Nephron (organoid): ENCODE measurements around the gene POLD1.
A peak's percentile ranks its signal among the peaks of the same experiment; 100 is the strongest.

Experiments
- H3K27ac Mint-ChIP-seq, 3 experiments: 2 replicates each; pipeline ENCODE4 v1.8.0; 2020; ENCODE audit warnings: mixed read lengths in 3 of 3, mild to moderate bottlenecking in 2 of 3, moderate library complexity in 1 of 3
- H3K27me3 Mint-ChIP-seq: 2 replicates; pipeline ENCODE4 v1.8.0; 2021; ENCODE audit warnings: low read depth, mild to moderate bottlenecking, moderate library complexity, mixed read lengths
- H3K36me3 Mint-ChIP-seq: 2 replicates; pipeline ENCODE4 v1.8.0; 2020; ENCODE audit warnings: low read depth, mixed read lengths
- H3K4me1 Mint-ChIP-seq: 2 replicates; pipeline ENCODE4 v1.8.0; 2020; ENCODE audit warnings: mixed read lengths
- H3K4me3 Mint-ChIP-seq, 3 experiments: 2 replicates each; pipeline ENCODE4 v1.8.0; 2020; ENCODE audit warnings: mild to moderate bottlenecking in 3 of 3, mixed read lengths in 3 of 3, moderate library complexity in 2 of 3
- H3K9me3 Mint-ChIP-seq: 2 replicates; pipeline ENCODE4 v1.8.0; 2020; ENCODE audit warnings: mixed read lengths
- CTCF ChIP-seq, 3 experiments: fragments of 200-600 bp; sonication (generic); IDR thresholded peaks; one replicate each; pipeline ENCODE4 v1.5.0; 2021; ENCODE audit warnings: antibody characterized with exemption in 3 of 3; ENCODE audit not compliant: unreplicated experiment in 3 of 3

The POLD1 gene

GRCh38 chr19:50458396-50459066, 74.4 kb downstream of the POLD1 start:
- Mint-ChIP-seq H3K9me3 (peaks cover 2% of the 10 kb centered on the region), H3K4me3 (no peak overlapping the region), H3K36me3 (no peaks in the 10 kb centered on the region), H3K4me1 (peaks cover 10% of the 10 kb centered on the region), H3K27me3 (peaks cover 10% of the 10 kb centered on the region), H3K27ac (no peak overlapping the region)
- no peak for TF ChIP-seq CTCF (IDR thresholded peaks at IDR 0.05; ENCODE audit: unreplicated experiment in 3 of 3)

GRCh38 chr19:50459067-50459456, 74.9 kb downstream of the POLD1 start:
- H3K36me3 Mint-ChIP-seq, result no peaks in the 10 kb centered on the region
- peaks cover 13% of the 10 kb centered on the region for H3K27me3 Mint-ChIP-seq
- no peak for TF ChIP-seq CTCF (IDR thresholded peaks at IDR 0.05; ENCODE audit: unreplicated experiment in 3 of 3)
- H3K9me3 Mint-ChIP-seq, result peaks cover 2% of the 10 kb centered on the region
- no peak overlapping the region for H3K4me3 Mint-ChIP-seq
- H3K27ac Mint-ChIP-seq, result no peak overlapping the region
- peaks cover 10% of the 10 kb centered on the region for H3K4me1 Mint-ChIP-seq

DNA sequence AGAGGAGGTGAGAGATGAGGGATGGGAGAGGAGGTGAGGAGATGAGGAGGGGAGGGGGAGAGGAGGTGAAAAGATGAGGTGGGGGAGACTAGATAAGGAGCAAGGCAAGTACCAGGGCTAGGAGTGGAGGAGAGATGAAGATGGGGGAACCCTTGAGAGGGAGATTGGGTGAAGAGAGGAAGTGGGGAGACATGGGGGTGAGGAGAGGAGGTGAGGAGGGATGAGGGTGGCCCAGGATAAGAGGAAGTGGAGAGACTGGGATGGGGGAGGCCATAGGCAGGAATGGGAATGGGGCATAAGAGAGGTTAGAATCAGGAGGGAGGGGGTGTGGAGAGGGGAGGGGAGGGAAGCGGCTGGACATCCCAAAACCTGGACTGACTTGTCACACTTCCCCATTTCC, 75.5 kb downstream of the POLD1 start:
- H3K36me3 Mint-ChIP-seq, result no peaks in the 10 kb centered on the region
- peaks cover 2% of the 10 kb centered on the region for H3K9me3 Mint-ChIP-seq
- peaks cover 13% of the 10 kb centered on the region for H3K27me3 Mint-ChIP-seq
- H3K27ac Mint-ChIP-seq, result no peak overlapping the region
- H3K4me1 Mint-ChIP-seq, result peaks cover 10% of the 10 kb centered on the region
- no peak overlapping the region for H3K4me3 Mint-ChIP-seq
- TF ChIP-seq CTCF (IDR thresholded peaks at IDR 0.05; ENCODE audit: unreplicated experiment in 3 of 3), result no peak

- peak overlapping the region; percentile 47 to 60 (median 57) for H3K27ac Mint-ChIP-seq
- H3K9me3 Mint-ChIP-seq, result peaks cover under 1% of the 10 kb centered on the region
- no peaks in the 10 kb centered on the region for H3K36me3 Mint-ChIP-seq
- no peak overlapping the region for H3K4me3 Mint-ChIP-seq
- H3K4me1 Mint-ChIP-seq, result peaks cover 10% of the 10 kb centered on the region
- no peak for TF ChIP-seq CTCF (IDR thresholded peaks at IDR 0.05; ENCODE audit: unreplicated experiment in 3 of 3)
- peaks cover 13% of the 10 kb centered on the region for H3K27me3 Mint-ChIP-seq
Observed at GRCh38 chr19:50460161-50460765, 76.1 kb downstream of the POLD1 start.

DNA sequence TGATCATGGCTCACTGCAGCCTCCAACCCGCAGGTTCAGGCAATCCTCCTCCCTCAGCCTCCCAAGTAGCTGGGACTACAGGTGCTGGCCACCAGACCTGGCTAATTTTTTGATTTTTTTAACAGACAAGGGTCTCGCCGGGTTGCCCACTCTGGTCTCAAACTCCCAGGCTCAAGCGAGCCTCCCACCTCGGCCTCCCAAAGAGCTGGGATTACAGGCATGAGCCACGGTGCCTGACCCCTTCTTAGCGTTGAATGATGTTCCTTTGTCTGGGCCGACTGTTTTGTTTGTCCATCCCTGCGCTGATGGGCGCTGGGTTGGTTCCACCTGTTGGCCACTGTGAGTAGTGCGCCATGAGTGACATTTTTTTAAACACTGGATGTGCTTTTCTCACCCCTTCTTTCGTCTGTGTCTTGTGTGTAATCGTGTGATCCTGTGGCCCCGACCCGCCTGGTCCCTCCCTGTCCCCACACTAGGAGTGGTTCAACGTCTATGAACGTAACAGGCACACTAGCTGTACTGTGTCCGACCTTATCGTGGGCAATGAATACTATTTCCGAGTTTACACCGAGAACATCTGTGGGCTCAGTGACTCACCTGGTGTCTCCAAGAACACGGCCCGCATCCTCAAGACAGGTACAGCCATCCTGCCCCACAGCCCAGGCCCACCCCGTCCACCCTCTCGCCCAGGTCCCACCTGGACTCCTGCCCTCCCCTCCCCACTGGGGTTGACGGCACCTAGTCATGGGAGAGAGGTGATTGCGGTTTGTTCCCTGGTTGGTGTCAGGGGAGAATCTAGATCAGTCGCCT, 77.1 kb downstream of the POLD1 start:
- Mint-ChIP-seq H3K36me3 (no peaks in the 10 kb centered on the region), H3K27ac (peak overlapping the region in 2 of 3 experiments; percentile 19 to 64), H3K27me3 (peaks cover 9% of the 10 kb centered on the region), H3K9me3 (no peaks in the 10 kb centered on the region), H3K4me3 (no peak overlapping the region), H3K4me1 (peaks cover 13% of the 10 kb centered on the region)
- TF ChIP-seq CTCF (IDR thresholded peaks at IDR 0.05; ENCODE audit: unreplicated experiment in 3 of 3), result peak; percentile 80 to 83 (median 83)
